Activated CD8-positive, alpha-beta T cell treated with anti-CD3 and anti-CD28 coated beads, Interleukin-2, amount 10 ng/mL, durations not matched to agents 7 days and 5 days (primary cell): ENCODE data around the gene NEK2. TPM values are rescaled to one million over a fixed set of nuclear protein-coding genes. Genes with fewer than 3 reads are reported as not detected.
A peak's percentile ranks its signal among the peaks of the same experiment; 100 is the strongest.
"Not testable (repeated sequence)": the region's sequence is repeated elsewhere in the genome, so short reads cannot be mapped to it uniquely, and the experiment has no call there.

Source experiments
- ATAC-seq: fragments of 150-1000 bp; cut with Tn5 transposase; one replicate; pipeline ENCODE4 v1.10.0; 2021; ENCODE audit warnings: moderate library complexity
- CTCF ChIA-PET: fragments of 350-600 bp; sonication (Branson Sonifier 250); formaldehyde crosslinking; loops from one replicate; lab custom pipeline; 2021; ENCODE audit warnings: antibody characterized with exemption; lab: Charles Lee
- POLR2A ChIA-PET: fragments of 350-600 bp; sonication (Branson Sonifier 250); formaldehyde crosslinking; loops from one replicate; lab custom pipeline; 2021; ENCODE audit warnings: antibody characterized with exemption; lab: Charles Lee
- DNase-seq: peaks from one replicate; pipeline ENCODE4 v3.0.0-alpha.2; 2020
- H3K27ac Mint-ChIP-seq: one replicate; pipeline ENCODE4 v1.8.0; 2021; ENCODE audit warnings: mild to moderate bottlenecking, mixed read lengths
- H3K27me3 Mint-ChIP-seq: one replicate; pipeline ENCODE4 v1.8.0; 2021; ENCODE audit warnings: low read depth, mixed read lengths
- H3K36me3 Mint-ChIP-seq: one replicate; pipeline ENCODE4 v1.8.0; 2021; ENCODE audit warnings: low read depth, mixed read lengths
- H3K4me1 Mint-ChIP-seq: one replicate; pipeline ENCODE4 v1.8.0; 2021; ENCODE audit warnings: low read depth, mixed read lengths
- H3K4me3 Mint-ChIP-seq: one replicate; pipeline ENCODE4 v1.8.0; 2021; ENCODE audit warnings: mild to moderate bottlenecking, mixed read lengths
- H3K9me3 Mint-ChIP-seq: one replicate; pipeline ENCODE4 v1.8.0; 2022; ENCODE audit warnings: mixed read lengths; ENCODE audit not compliant: insufficient read depth
- total RNA-seq, 2 experiments: library from RNA; stranded (reverse); gene quantifications; one replicate each; pipeline ENCODE4 v1.2.3, GENCODE V29; 2021

Gene NEK2
- total RNA-seq, 2 experiments from 2014 or later = 52.6 to 54.1 TPM

GRCh38 chr1:211688421-211688820 is 13.0 kb upstream of the NEK2 start:
- no peaks in the 10 kb centered on the region for H3K36me3 Mint-ChIP-seq
- POLR2A ChIA-PET = no interaction called here
- H3K27ac Mint-ChIP-seq = peak overlapping the region; percentile 5
- ATAC-seq = no peak
- DNase-seq = no peak
- CTCF ChIA-PET = no interaction called here
- H3K9me3 Mint-ChIP-seq = no peaks in the 10 kb centered on the region
- peak overlapping the region; percentile 12 for H3K4me3 Mint-ChIP-seq
- H3K27me3 Mint-ChIP-seq = peaks cover 8% of the 10 kb centered on the region
- peaks cover 21% of the 10 kb centered on the region for H3K4me1 Mint-ChIP-seq

- POLR2A ChIA-PET = no interaction called here
- ATAC-seq (no peak), DNase-seq (no peak)
- Mint-ChIP-seq H3K27me3 (peaks cover 8% of the 10 kb centered on the region), H3K9me3 (no peaks in the 10 kb centered on the region), H3K27ac (peak overlapping the region; percentile 31), H3K4me3 (peak overlapping the region; percentile 12), H3K4me1 (peaks cover 21% of the 10 kb centered on the region), H3K36me3 (no peaks in the 10 kb centered on the region)
- CTCF ChIA-PET = interaction anchor here (1.1 kb wide), 1 partner anchor 11 kb away, joined by 8 read pairs; no protein-coding TSS in a partner anchor
These were observed 12.2 kb upstream of the NEK2 start for GRCh38 chr1:211687462-211688215.

GRCh38 chr1:211685823-211686222 is 10.4 kb upstream of the NEK2 start:
- ATAC-seq = no peak
- no peak for DNase-seq
- Mint-ChIP-seq H3K36me3 (no peaks in the 10 kb centered on the region), H3K27me3 (peaks cover 3% of the 10 kb centered on the region), H3K4me1 (peaks cover 26% of the 10 kb centered on the region), H3K4me3 (no peak overlapping the region), H3K27ac (no peak overlapping the region), H3K9me3 (no peaks in the 10 kb centered on the region)
- CTCF ChIA-PET = interaction anchor here (1.3 to 6.2 kb wide), 4 partner anchors 13 to 770 kb away, joined by 3 to 114 read pairs (median 22); partner anchors contain the start of genes DTL and INTS7
- POLR2A ChIA-PET = interaction anchor here (0.8 to 0.9 kb wide), 2 partner anchors 10 to 154 kb away, joined by 3 to 4 read pairs; partner anchors contain the start of gene NEK2

- CTCF ChIA-PET = interaction anchor here (1.2 to 6.2 kb wide), 5 partner anchors 14 to 771 kb away, joined by 3 to 114 read pairs (median 5); partner anchors contain the start of genes DTL and INTS7
- Mint-ChIP-seq H3K9me3 (no peaks in the 10 kb centered on the region), H3K27ac (no peak overlapping the region), H3K4me3 (no peak overlapping the region), H3K36me3 (no peaks in the 10 kb centered on the region), H3K4me1 (peaks cover 28% of the 10 kb centered on the region), H3K27me3 (no peaks in the 10 kb centered on the region)
- POLR2A ChIA-PET = interaction anchor here (0.9 to 1.1 kb wide), 2 partner anchors 13 to 155 kb away, joined by 3 to 5 read pairs; no protein-coding TSS in a partner anchor
- ATAC-seq = no peak
- DNase-seq = no peak
These were observed 9.4 kb upstream of the NEK2 start for GRCh38 chr1:211684791-211685190.

- Mint-ChIP-seq H3K36me3 (no peaks in the 10 kb centered on the region), H3K4me1 (peaks cover 27% of the 10 kb centered on the region), H3K27ac (no peak overlapping the region), H3K27me3 (no peaks in the 10 kb centered on the region), H3K9me3 (no peaks in the 10 kb centered on the region), H3K4me3 (no peak overlapping the region)
- no peak for DNase-seq
- ATAC-seq = no peak
- POLR2A ChIA-PET = interaction anchor here (1.1 kb wide), 1 partner anchor 13 kb away, joined by 5 read pairs; no protein-coding TSS in a partner anchor
- CTCF ChIA-PET = interaction anchor here (1.2 to 6.2 kb wide), 4 partner anchors 14 to 773 kb away, joined by 3 to 114 read pairs (median 63); partner anchors contain the start of genes DTL and INTS7
These were observed 8.9 kb upstream of the NEK2 start for GRCh38 chr1:211684331-211684730.

- CTCF ChIA-PET = interaction anchor here (1.2 to 6.4 kb wide), 5 partner anchors 11 to 773 kb away, joined by 3 to 142 read pairs (median 88); partner anchors contain the start of genes DTL and INTS7
- Mint-ChIP-seq H3K4me1 (peaks cover 25% of the 10 kb centered on the region), H3K27ac (no peak overlapping the region), H3K4me3 (no peak overlapping the region), H3K36me3 (no peaks in the 10 kb centered on the region), H3K27me3 (no peaks in the 10 kb centered on the region), H3K9me3 (no peaks in the 10 kb centered on the region)
- DNase-seq (no peak), ATAC-seq (no peak)
- POLR2A ChIA-PET = no interaction called here
These were observed 8.2 kb upstream of the NEK2 start for GRCh38 chr1:211683396-211684297.

- CTCF ChIA-PET = interaction anchor here (0.7 to 6.4 kb wide), 10 partner anchors 13 to 795 kb away, joined by 3 to 142 read pairs (median 22); partner anchors contain the start of genes DTL and INTS7
- POLR2A ChIA-PET = interaction anchor here (0.6 kb wide), 1 partner anchor 352 kb away, joined by 3 read pairs; no protein-coding TSS in a partner anchor
- not testable (repeated sequence) for H3K4me3 Mint-ChIP-seq, H3K9me3 Mint-ChIP-seq, H3K27ac Mint-ChIP-seq, DNase-seq, H3K27me3 Mint-ChIP-seq, H3K36me3 Mint-ChIP-seq, ATAC-seq
- H3K4me1 Mint-ChIP-seq = peaks cover 10% of the 10 kb centered on the region
These were observed 6.8 kb upstream of the NEK2 start for GRCh38 chr1:211682186-211682585.

GRCh38 chr1:211680752-211681327 is 5.4 kb upstream of the NEK2 start:
- peak; percentile 85 for DNase-seq
- POLR2A ChIA-PET = interaction anchor here (0.6 to 1.5 kb wide), 3 partner anchors 355 to 673 kb away, joined by 3 to 15 read pairs (median 3); partner anchors contain the start of genes DTL and INTS7
- peak overlapping the region; percentile 11 for H3K27ac Mint-ChIP-seq
- CTCF ChIA-PET = interaction anchor here (0.6 to 6.4 kb wide), 72 partner anchors 10 to 954 kb away, joined by 3 to 142 read pairs (median 4); partner anchors contain the start of genes DTL, INTS7 and SLC30A1
- H3K4me1 Mint-ChIP-seq = peaks cover 13% of the 10 kb centered on the region
- peaks cover 3% of the 10 kb centered on the region for H3K27me3 Mint-ChIP-seq
- H3K9me3 Mint-ChIP-seq = no peaks in the 10 kb centered on the region
- H3K36me3 Mint-ChIP-seq = no peaks in the 10 kb centered on the region
- ATAC-seq = peak; percentile 90
- H3K4me3 Mint-ChIP-seq = no peak overlapping the region

GRCh38 chr1:211677659-211678058 is 2.2 kb upstream of the NEK2 start:
- H3K9me3 Mint-ChIP-seq = no peaks in the 10 kb centered on the region
- no peak overlapping the region for H3K27ac Mint-ChIP-seq
- peaks cover 36% of the 10 kb centered on the region for H3K4me1 Mint-ChIP-seq
- ChIA-PET CTCF (interaction anchor here (1.5 to 6.4 kb wide), 4 partner anchors 17 to 778 kb away, joined by 4 to 142 read pairs (median 10); partner anchors contain the start of genes DTL, INTS7 and PPP2R5A), POLR2A (no interaction called here)
- peaks cover 20% of the 10 kb centered on the region for H3K36me3 Mint-ChIP-seq
- H3K27me3 Mint-ChIP-seq = peaks cover 3% of the 10 kb centered on the region
- H3K4me3 Mint-ChIP-seq = no peak overlapping the region
- no peak for DNase-seq
- no peak for ATAC-seq

GRCh38 chr1:211676761-211677160 is 1.3 kb upstream of the NEK2 start:
- peaks cover 3% of the 10 kb centered on the region for H3K27me3 Mint-ChIP-seq
- H3K36me3 Mint-ChIP-seq = peaks cover 25% of the 10 kb centered on the region
- ATAC-seq (no peak), DNase-seq (no peak)
- CTCF ChIA-PET = interaction anchor here (0.5 to 3.2 kb wide), 6 partner anchors 22 to 779 kb away, joined by 4 to 31 read pairs (median 6); partner anchors contain the start of genes DTL and INTS7
- peaks cover 41% of the 10 kb centered on the region for H3K4me1 Mint-ChIP-seq
- no peak overlapping the region for H3K27ac Mint-ChIP-seq
- no peaks in the 10 kb centered on the region for H3K9me3 Mint-ChIP-seq
- POLR2A ChIA-PET = no interaction called here
- H3K4me3 Mint-ChIP-seq = peak overlapping the region; percentile 45
